Measurements from ENCODE around the gene RCAN3. TPM values are rescaled to one million over a fixed set of nuclear protein-coding genes. Genes with fewer than 3 reads are reported as not detected.

RCAN3 gene
- total and polyA plus RNA-seq, 2 of the 13 experiments (the other 11 are each of a cell fraction or from before 2014, with no cell fraction given), result 12.2 to 13.3 TPM

GRCh38 chr1:24586970-24587820, 84.6 kb downstream of the RCAN3 start:
- FAIRE-seq (peak; percentile 96), ATAC-seq (peak; percentile 78), DNase-seq (ENCODE audit: low spot score) (peak; percentile 53)
- no TSS peak for BruUV-seq (replicated peaks)
- Histone ChIP-seq H4K20me1 (ENCODE audit: insufficient read depth, low read length) (no peaks in the 10 kb centered on the region), H3K36me3 (replicated peaks in 1 of 2; ENCODE audit: control insufficient read depth in 1 of 2, insufficient read depth in 2 of 2, low read length in 2 of 2) (no peaks in the 10 kb centered on the region), H3K27ac (ENCODE audit: extremely low read length, insufficient read depth, low read length) (no peak overlapping the region), H3K27me3 (ENCODE audit: control insufficient read depth in 1 of 2, insufficient read depth in 2 of 2, low read length in 2 of 2) (no peaks in the 10 kb centered on the region), H3K9me3 (ENCODE audit: low read length) (no peaks in the 10 kb centered on the region), H2AFZ (ENCODE audit: low read length) (no peak overlapping the region), H3K79me2 (ENCODE audit: insufficient read depth, low read length) (no peaks in the 10 kb centered on the region), H3K4me1 (ENCODE audit: insufficient read depth, low read length) (peaks cover 45% of the 10 kb centered on the region), H3K9ac (ENCODE audit: insufficient read depth, low read depth, low read length) (no peak overlapping the region), H3K4me2 (ENCODE audit: low read depth, low read length) (peak overlapping the region; percentile 33), H3K4me3 (replicated peaks in 1 of 3; ENCODE audit: insufficient read depth in 1 of 3, low read depth in 2 of 3, low read length in 3 of 3) (no peak overlapping the region)
- ChIA-PET POLR2A (interaction anchor here (1.1 to 2.3 kb wide), 5 partner anchors 17 to 85 kb away, joined by 5 to 10 read pairs (median 8); partner anchors contain the start of gene RCAN3), CTCF (ENCODE audit: low intra/inter-chr PET ratio, low total read pairs) (interaction anchor here (1.4 to 1.7 kb wide), 5 partner anchors 20 to 172 kb away, joined by 5 to 8 read pairs (median 6); partner anchors contain the start of genes NCMAP and NIPAL3)
- intact Hi-C loops (cut with micrococcal nuclease; ENCODE audit: unreplicated experiment), result loop anchor here (1.0 to 5.0 kb wide), 2 partner anchors 45 to 50 kb away; no protein-coding TSS in a partner anchor
- WGBS (ENCODE audit: low lambda C conversion rate), result 14% methylated on average over 9 of the region's 9 CpGs
- in situ Hi-C loops (cut with HindIII; ENCODE audit: extremely low pct_ligation_motif_present, low pct_unique_long_range_greater_than_20kb), result no loop called here
- TF ChIP-seq MIER3 (CRISPR knock-in tag; IDR thresholded peaks at IDR 0.05; ENCODE audit: borderline replicate concordance) (0 out of 2 replicates have a peak, but pooled peaks have one; percentile 41), HNF4G (IDR thresholded peaks at IDR 0.05; ENCODE audit: borderline replicate concordance, low read depth, low read length) (peak; percentile 17; the same call in 1 of the 2 replicates), HNF4G (CRISPR knock-in tag; IDR thresholded peaks at IDR 0.05; ENCODE audit: borderline replicate concordance, low read depth) (no peak), MED13 (CRISPR knock-in tag; IDR thresholded peaks at IDR 0.05) (no peak), PATZ1 (CRISPR knock-in tag; IDR thresholded peaks at IDR 0.05) (0 out of 2 replicates have a peak, but pooled peaks have one; percentile 39), SMC3 (IDR thresholded peaks at IDR 0.05; ENCODE audit: low read length) (peak; percentile 80), SALL2 (CRISPR knock-in tag; IDR thresholded peaks at IDR 0.05) (no peak), RBFOX2 (IDR thresholded peaks at IDR 0.05; ENCODE audit: low read depth, low read length) (no peak), MXD1 (CRISPR knock-in tag; IDR thresholded peaks at IDR 0.05) (no peak), NR2F1 (CRISPR knock-in tag; IDR thresholded peaks at IDR 0.05) (0 out of 4 replicates have a peak, but pooled peaks of 1 of the 2 experiments have one; percentile 36), KLF6 (CRISPR knock-in tag; IDR thresholded peaks at IDR 0.05) (no peak), RAD21 (CRISPR knock-in tag; IDR thresholded peaks at IDR 0.05) (peak; percentile 67; the same call in 1 of the 2 replicates), FOSL2 (CRISPR knock-in tag; IDR thresholded peaks at IDR 0.05) (0 out of 2 replicates have a peak, but pooled peaks have one; percentile 7), ARNTL (CRISPR knock-in tag; IDR thresholded peaks at IDR 0.05) (0 out of 2 replicates have a peak, but pooled peaks have one; percentile 12), HMG20B (CRISPR knock-in tag; conservative IDR thresholded peaks at IDR 0.05) (0 out of 2 replicates have a peak, but pooled peaks have one; percentile 19), ATF3 (CRISPR knock-in tag; IDR thresholded peaks at IDR 0.05) (no peak), CHCHD3 (CRISPR knock-in tag; IDR thresholded peaks at IDR 0.05) (no peak), FOXK1 (CRISPR knock-in tag; IDR thresholded peaks at IDR 0.05; ENCODE audit: borderline replicate concordance, low read depth) (no peak)
- TF ChIP-seq, protein P1, sequence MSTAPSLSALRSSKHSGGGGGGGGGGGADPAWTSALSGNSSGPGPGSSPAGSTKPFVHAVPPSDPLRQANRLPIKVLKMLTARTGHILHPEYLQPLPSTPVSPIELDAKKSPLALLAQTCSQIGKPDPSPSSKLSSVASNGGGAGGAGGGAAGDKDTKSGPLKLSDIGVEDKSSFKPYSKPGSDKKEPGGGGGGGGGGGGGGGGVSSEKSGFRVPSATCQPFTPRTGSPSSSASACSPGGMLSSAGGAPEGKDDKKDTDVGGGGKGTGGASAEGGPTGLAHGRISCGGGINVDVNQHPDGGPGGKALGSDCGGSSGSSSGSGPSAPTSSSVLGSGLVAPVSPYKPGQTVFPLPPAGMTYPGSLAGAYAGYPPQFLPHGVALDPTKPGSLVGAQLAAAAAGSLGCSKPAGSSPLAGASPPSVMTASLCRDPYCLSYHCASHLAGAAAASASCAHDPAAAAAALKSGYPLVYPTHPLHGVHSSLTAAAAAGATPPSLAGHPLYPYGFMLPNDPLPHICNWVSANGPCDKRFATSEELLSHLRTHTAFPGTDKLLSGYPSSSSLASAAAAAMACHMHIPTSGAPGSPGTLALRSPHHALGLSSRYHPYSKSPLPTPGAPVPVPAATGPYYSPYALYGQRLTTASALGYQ (CRISPR knock-in tag; IDR thresholded peaks at IDR 0.05), result no peak

All from HepG2 (cell line).